CD8-positive, alpha-beta memory T cell (primary cell): ENCODE data around the gene MYCBP. TPM values are rescaled to one million over a fixed set of nuclear protein-coding genes. Genes with fewer than 3 reads are reported as not detected.

Experiments
- CTCF ChIA-PET: fragments of 350-600 bp; sonication (Branson Sonifier 250); formaldehyde crosslinking; loops from one replicate; lab custom pipeline; 2021; ENCODE audit warnings: antibody characterized with exemption; lab: Charles Lee
- POLR2A ChIA-PET: fragments of 350-600 bp; sonication (Branson Sonifier 250); formaldehyde crosslinking; loops from one replicate; lab custom pipeline; 2021; ENCODE audit warnings: antibody characterized with exemption; lab: Charles Lee
- DNase-seq, 5 donors: peaks; one replicate each; pipeline versions ENCODE4 v3.0.0 to v3.0.0-alpha.2; 2020 to 2022; ENCODE audit warnings: mixed read lengths in 1 of 5
- H3K27ac ChIP-seq: one replicate; pipeline ENCODE4 v1.7.0; 2013; ENCODE audit warnings: low read depth, mild to moderate bottlenecking, low read length, moderate library complexity
- H3K27me3 ChIP-seq: 2 replicates; pipeline ENCODE4 v1.7.0; 2013; ENCODE audit warnings: low read length, mild to moderate bottlenecking; ENCODE audit not compliant: insufficient read depth, poor library complexity, severe bottlenecking
- H3K36me3 ChIP-seq: 2 replicates; pipeline ENCODE4 v1.7.0; 2013; ENCODE audit warnings: mild to moderate bottlenecking, low read length, moderate library complexity; ENCODE audit not compliant: insufficient read depth
- H3K4me1 ChIP-seq: 2 replicates; pipeline ENCODE4 v1.7.0; 2013; ENCODE audit warnings: mild to moderate bottlenecking, low read length, moderate library complexity; ENCODE audit not compliant: insufficient read depth
- H3K4me3 ChIP-seq: 2 replicates; pipeline ENCODE4 v1.7.0; 2013; ENCODE audit warnings: mild to moderate bottlenecking, low read length
- H3K9me3 ChIP-seq: 2 replicates; pipeline ENCODE4 v1.7.0; 2013; ENCODE audit warnings: mild to moderate bottlenecking, low read length
- H3K27ac Mint-ChIP-seq, 8 donors: one replicate each; pipeline ENCODE4 v1.8.0; 2020 to 2021; ENCODE audit warnings: mixed read lengths in 8 of 8, mild to moderate bottlenecking in 6 of 8, inconsistent platforms in 3 of 8, moderate library complexity in 3 of 8
- H3K27me3 Mint-ChIP-seq, 2 donors: one replicate each; pipeline ENCODE4 v1.8.0; 2020 to 2021; ENCODE audit warnings: mixed read lengths in 2 of 2, mild to moderate bottlenecking in 1 of 2, moderate library complexity in 1 of 2
- H3K36me3 Mint-ChIP-seq, 3 donors: one replicate each; pipeline ENCODE4 v1.8.0; 2020 to 2021; ENCODE audit warnings: mixed read lengths in 3 of 3, inconsistent platforms in 1 of 3, mild to moderate bottlenecking in 1 of 3
- H3K4me1 Mint-ChIP-seq, 3 donors: one replicate each; pipeline ENCODE4 v1.8.0; 2020 to 2021; ENCODE audit warnings: mixed read lengths in 3 of 3, inconsistent platforms in 1 of 3, mild to moderate bottlenecking in 1 of 3
- H3K4me3 Mint-ChIP-seq, 7 donors: one replicate each; pipeline ENCODE4 v1.8.0; 2020 to 2021; ENCODE audit warnings: mixed read lengths in 7 of 7, mild to moderate bottlenecking in 6 of 7, moderate library complexity in 4 of 7, inconsistent platforms in 2 of 7
- H3K9me3 Mint-ChIP-seq, 5 donors: one replicate each; pipeline ENCODE4 v1.8.0; 2020 to 2022; ENCODE audit warnings: mixed read lengths in 5 of 5, mild to moderate bottlenecking in 3 of 5, moderate library complexity in 2 of 5, inconsistent platforms in 1 of 5
- polyA plus RNA-seq: library from polyadenylated mRNA; unstranded; fragments of 300-500 nt; fragmentation: Illumina TruSeq; gene quantifications from one replicate; pipeline ENCODE4 v1.2.3, GENCODE V29; 2021
- total RNA-seq, 2 experiments: library from RNA; stranded (reverse); gene quantifications; one replicate each; pipeline ENCODE4 v1.2.3, GENCODE V29; 2021

Gene MYCBP
- total and polyA plus RNA-seq, 3 experiments from 2014 or later = 63.4 to 74.3 (median 63.9) TPM

- Histone ChIP-seq H3K27me3 (peaks cover 34% of the 10 kb centered on the region), H3K9me3 (no peaks in the 10 kb centered on the region), H3K36me3 (no peaks in the 10 kb centered on the region), H3K4me3 (no peak overlapping the region), H3K4me1 (peaks cover 8% of the 10 kb centered on the region), H3K27ac (peak overlapping the region; percentile 86)
- H3K4me3 Mint-ChIP-seq = peak overlapping the region in 5 of 7 donors; percentile 14 to 32 (median 19)
- H3K27ac Mint-ChIP-seq = no peak overlapping the region
- no peaks in the 10 kb centered on the region for H3K36me3 Mint-ChIP-seq
- ChIA-PET POLR2A (no interaction called here), CTCF (interaction anchor here (0.8 to 1.6 kb wide), 2 partner anchors 14 to 37 kb away, joined by 3 to 4 read pairs; no protein-coding TSS in a partner anchor)
- H3K9me3 Mint-ChIP-seq = peaks cover 0 to 5% (median 2%) of the 10 kb centered on the region in 5 donors
- peaks cover 12 to 25% (median 19%) of the 10 kb centered on the region in 3 donors for H3K4me1 Mint-ChIP-seq
- DNase-seq = no peak
- H3K27me3 Mint-ChIP-seq = peaks cover 51 to 89% of the 10 kb centered on the region in 2 donors
Measured at GRCh38 chr1:38817267-38818174, 55.6 kb downstream of the MYCBP start.

- Histone ChIP-seq H3K4me3 (no peak overlapping the region), H3K27ac (peak overlapping the region; percentile 86), H3K4me1 (peaks cover 8% of the 10 kb centered on the region), H3K27me3 (peaks cover 34% of the 10 kb centered on the region), H3K9me3 (no peaks in the 10 kb centered on the region), H3K36me3 (no peaks in the 10 kb centered on the region)
- no peak for DNase-seq
- Mint-ChIP-seq H3K36me3 (no peaks in the 10 kb centered on the region), H3K27me3 (peaks cover 42 to 89% of the 10 kb centered on the region in 2 donors), H3K4me3 (peak overlapping the region in 5 of 7 donors; percentile 12 to 72 (median 19)), H3K9me3 (peaks cover 0 to 5% (median 2%) of the 10 kb centered on the region in 5 donors), H3K27ac (peak overlapping the region in 2 of 8 donors; percentile 7 to 33), H3K4me1 (peaks cover 12 to 25% (median 19%) of the 10 kb centered on the region in 3 donors)
- ChIA-PET POLR2A (no interaction called here), CTCF (no interaction called here)
Measured at GRCh38 chr1:38815903-38816627, 57.1 kb downstream of the MYCBP start.

- H3K27me3 Mint-ChIP-seq = peaks cover 43 to 87% of the 10 kb centered on the region in 2 donors
- Histone ChIP-seq H3K4me3 (peak overlapping the region; percentile 4), H3K27ac (peak overlapping the region; percentile 86), H3K36me3 (no peaks in the 10 kb centered on the region), H3K27me3 (peaks cover 34% of the 10 kb centered on the region), H3K9me3 (no peaks in the 10 kb centered on the region), H3K4me1 (peaks cover 8% of the 10 kb centered on the region)
- peaks cover 12 to 25% (median 19%) of the 10 kb centered on the region in 3 donors for H3K4me1 Mint-ChIP-seq
- DNase-seq = no peak
- H3K36me3 Mint-ChIP-seq = no peaks in the 10 kb centered on the region
- H3K4me3 Mint-ChIP-seq = no peak overlapping the region
- POLR2A ChIA-PET = no interaction called here
- H3K9me3 Mint-ChIP-seq = peaks cover 0 to 5% (median 2%) of the 10 kb centered on the region in 5 donors
- no peak overlapping the region for H3K27ac Mint-ChIP-seq
- CTCF ChIA-PET = no interaction called here
Measured at GRCh38 chr1:38814984-38815464, 58.1 kb downstream of the MYCBP start.

- peaks cover 34% of the 10 kb centered on the region for H3K27me3 ChIP-seq
Measured at GRCh38 chr1:38814444-38814983, 58.6 kb downstream of the MYCBP start.

GRCh38 chr1:38812981-38813380 lies 60.2 kb downstream of the MYCBP start:
- Histone ChIP-seq H3K36me3 (no peaks in the 10 kb centered on the region), H3K27ac (no peak overlapping the region), H3K27me3 (peaks cover 32% of the 10 kb centered on the region), H3K4me3 (no peak overlapping the region), H3K4me1 (peaks cover under 1% of the 10 kb centered on the region), H3K9me3 (no peaks in the 10 kb centered on the region)
- H3K4me1 Mint-ChIP-seq = peaks cover 9 to 19% (median 17%) of the 10 kb centered on the region in 3 donors
- POLR2A ChIA-PET = no interaction called here
- H3K9me3 Mint-ChIP-seq = peaks cover 0 to 3% (median 2%) of the 10 kb centered on the region in 5 donors
- no peak for DNase-seq
- CTCF ChIA-PET = no interaction called here
- no peak overlapping the region for H3K4me3 Mint-ChIP-seq
- no peak overlapping the region for H3K27ac Mint-ChIP-seq
- no peaks in the 10 kb centered on the region for H3K36me3 Mint-ChIP-seq
- peaks cover 48 to 88% of the 10 kb centered on the region in 2 donors for H3K27me3 Mint-ChIP-seq

More at GRCh38 chr1:38814444-38814983, 58.6 kb downstream of the MYCBP start:
- no peak for DNase-seq
- no peaks in the 10 kb centered on the region for H3K9me3 ChIP-seq
- H3K4me1 Mint-ChIP-seq = peaks cover 12 to 25% (median 19%) of the 10 kb centered on the region in 3 donors
- peaks cover 0 to 5% (median 2%) of the 10 kb centered on the region in 5 donors for H3K9me3 Mint-ChIP-seq
- H3K4me3 Mint-ChIP-seq = no peak overlapping the region
- no peak overlapping the region for H3K27ac ChIP-seq
- H3K4me3 ChIP-seq = no peak overlapping the region
- H3K4me1 ChIP-seq = peaks cover 8% of the 10 kb centered on the region
- H3K27me3 Mint-ChIP-seq = peaks cover 43 to 84% of the 10 kb centered on the region in 2 donors
- H3K27ac Mint-ChIP-seq = no peak overlapping the region
- ChIA-PET POLR2A (no interaction called here), CTCF (no interaction called here)
- H3K36me3 ChIP-seq = no peaks in the 10 kb centered on the region
- no peaks in the 10 kb centered on the region for H3K36me3 Mint-ChIP-seq

Other genes starting within 250 kb of the MYCBP start
- gene RRAGC, start 13.6 kb downstream of the MYCBP start, total RNA-seq = 10 to 100 TPM; 20.6 to 21.9 TPM
- 10.3 TPM for gene RRAGC, start 13.6 kb downstream of the MYCBP start, polyA plus RNA-seq
- not detected for gene GJA9, start 8.2 kb upstream of the MYCBP start, total RNA-seq
- gene GJA9, start 8.2 kb upstream of the MYCBP start, polyA plus RNA-seq = not detected
- gene RHBDL2, start 68.5 kb upstream of the MYCBP start, total RNA-seq = not detected
- not detected for gene RHBDL2, start 68.5 kb upstream of the MYCBP start, polyA plus RNA-seq
- 10 to 100 TPM; 82.6 to 84.2 TPM for gene AKIRIN1, start 117.9 kb upstream of the MYCBP start, total RNA-seq
- 118 TPM for gene AKIRIN1, start 117.9 kb upstream of the MYCBP start, polyA plus RNA-seq
- gene NDUFS5, start 153.0 kb upstream of the MYCBP start, total RNA-seq = 100 to 1,000 TPM; 174 to 192 TPM
- gene NDUFS5, start 153.0 kb upstream of the MYCBP start, polyA plus RNA-seq = 594 TPM